ENCODE results near the gene CADM1.

DNA sequence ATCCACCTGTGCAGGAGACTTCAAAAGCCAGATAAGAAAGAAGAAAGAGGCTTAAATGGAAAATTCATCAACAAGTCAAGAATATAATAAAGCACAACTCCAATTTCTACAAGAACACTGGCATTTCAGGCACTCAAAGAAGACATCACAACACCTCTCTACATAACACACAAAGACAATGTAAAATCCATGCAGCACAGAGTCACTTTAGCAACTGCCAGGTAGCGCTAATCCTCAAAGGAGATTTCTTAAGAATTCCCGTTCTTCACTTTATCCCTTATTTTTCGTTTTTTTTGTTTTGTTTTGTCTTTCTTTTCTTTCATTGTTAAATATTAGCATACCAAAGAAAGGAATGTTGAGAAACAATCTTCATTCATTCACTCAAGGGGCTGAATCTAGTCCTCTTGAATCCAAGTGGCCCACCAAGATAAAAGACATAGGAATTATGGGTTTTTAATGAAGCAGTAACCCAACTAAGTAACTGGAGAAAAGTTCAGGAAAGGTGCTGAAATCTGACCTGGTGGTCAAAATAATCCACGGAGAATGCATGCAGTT is 95.0 kb downstream of the CADM1 start:
- TF ChIP-seq, protein P1, sequence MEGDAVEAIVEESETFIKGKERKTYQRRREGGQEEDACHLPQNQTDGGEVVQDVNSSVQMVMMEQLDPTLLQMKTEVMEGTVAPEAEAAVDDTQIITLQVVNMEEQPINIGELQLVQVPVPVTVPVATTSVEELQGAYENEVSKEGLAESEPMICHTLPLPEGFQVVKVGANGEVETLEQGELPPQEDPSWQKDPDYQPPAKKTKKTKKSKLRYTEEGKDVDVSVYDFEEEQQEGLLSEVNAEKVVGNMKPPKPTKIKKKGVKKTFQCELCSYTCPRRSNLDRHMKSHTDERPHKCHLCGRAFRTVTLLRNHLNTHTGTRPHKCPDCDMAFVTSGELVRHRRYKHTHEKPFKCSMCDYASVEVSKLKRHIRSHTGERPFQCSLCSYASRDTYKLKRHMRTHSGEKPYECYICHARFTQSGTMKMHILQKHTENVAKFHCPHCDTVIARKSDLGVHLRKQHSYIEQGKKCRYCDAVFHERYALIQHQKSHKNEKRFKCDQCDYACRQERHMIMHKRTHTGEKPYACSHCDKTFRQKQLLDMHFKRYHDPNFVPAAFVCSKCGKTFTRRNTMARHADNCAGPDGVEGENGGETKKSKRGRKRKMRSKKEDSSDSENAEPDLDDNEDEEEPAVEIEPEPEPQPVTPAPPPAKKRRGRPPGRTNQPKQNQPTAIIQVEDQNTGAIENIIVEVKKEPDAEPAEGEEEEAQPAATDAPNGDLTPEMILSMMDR (IDR thresholded peaks at IDR 0.05), result no peak
- no peak for TF ChIP-seq POLR2AphosphoS5 (IDR thresholded peaks at IDR 0.05)

Measured in prostate gland (tissue), 2 donors.